H9 (cell line): Measurements from ENCODE around the gene DGUOK. TPM values are rescaled to one million over a fixed set of nuclear protein-coding genes. Genes with fewer than 3 reads are reported as not detected.

Source experiments
- DNase-seq: peaks from one replicate; pipeline ENCODE4 v3.0.0-alpha.2; 2017
- H2AFZ ChIP-seq: one replicate; pipeline ENCODE4 v1.6.1; 2013; ENCODE audit warnings: mild to moderate bottlenecking, low read length, control low read depth, moderate library complexity
- H2AK5ac ChIP-seq: 2 replicates; pipeline ENCODE4 v1.6.1; 2013; ENCODE audit warnings: low read length, control low read depth, mixed read lengths; ENCODE audit not compliant: insufficient read length
- H2BK120ac ChIP-seq: one replicate; pipeline ENCODE4 v1.6.1; 2013; ENCODE audit warnings: low read depth, mild to moderate bottlenecking, low read length, control low read depth, inconsistent platforms; ENCODE audit not compliant: poor library complexity, severe bottlenecking
- H2BK12ac ChIP-seq: 2 replicates; pipeline ENCODE4 v1.6.1; 2013; ENCODE audit warnings: low read length, control low read depth, mixed read lengths, low read depth; ENCODE audit not compliant: insufficient read length
- H2BK15ac ChIP-seq: 2 replicates; pipeline ENCODE4 v1.6.1; 2013; ENCODE audit warnings: low read depth, low read length, control low read depth
- H2BK20ac ChIP-seq: one replicate; pipeline ENCODE4 v1.6.1; 2013; ENCODE audit warnings: low read depth, mild to moderate bottlenecking, low read length, control low read depth, inconsistent platforms; ENCODE audit not compliant: poor library complexity, severe bottlenecking
- H2BK5ac ChIP-seq: 2 replicates; pipeline ENCODE4 v1.6.1; 2013; ENCODE audit warnings: low read length, control low read depth, mixed read lengths; ENCODE audit not compliant: insufficient read length
- H3K14ac ChIP-seq: 2 replicates; pipeline ENCODE4 v1.6.1; 2013; ENCODE audit warnings: low read length, control low read depth; ENCODE audit not compliant: insufficient read depth
- H3K18ac ChIP-seq: 2 replicates; pipeline ENCODE4 v1.6.1; 2013; ENCODE audit warnings: low read depth, mild to moderate bottlenecking, mixed read lengths, low read length, control low read depth; ENCODE audit not compliant: insufficient read length
- H3K23ac ChIP-seq: 2 replicates; pipeline ENCODE4 v1.6.1; 2013; ENCODE audit warnings: low read length, control low read depth, mixed read lengths, low read depth; ENCODE audit not compliant: insufficient read length
- H3K23me2 ChIP-seq: 2 replicates; pipeline ENCODE4 v1.6.1; 2013; ENCODE audit warnings: low read depth, mild to moderate bottlenecking, mixed read lengths, low read length, control low read depth; ENCODE audit not compliant: insufficient read length, poor library complexity, severe bottlenecking
- H3K27ac ChIP-seq: 2 replicates; pipeline ENCODE4 v1.5.1; 2013; ENCODE audit warnings: low read length, control low read depth, mixed read lengths, low read depth; ENCODE audit not compliant: insufficient read length
- H3K27me3 ChIP-seq: 2 replicates; pipeline ENCODE4 v1.6.1; 2013; ENCODE audit warnings: low read length, control low read depth, inconsistent platforms; ENCODE audit not compliant: insufficient read depth
- H3K4ac ChIP-seq: 2 replicates; pipeline ENCODE4 v1.6.1; 2013; ENCODE audit warnings: low read depth, mild to moderate bottlenecking, control low read depth, inconsistent platforms, low read length, moderate library complexity
- H3K4me1 ChIP-seq: 2 replicates; pipeline ENCODE4 v1.6.1; 2013; ENCODE audit warnings: low read length, control low read depth, inconsistent platforms; ENCODE audit not compliant: insufficient read depth
- H3K4me2 ChIP-seq: 2 replicates; pipeline ENCODE4 v1.6.1; 2013; ENCODE audit warnings: low read length, control low read depth, mixed read lengths; ENCODE audit not compliant: insufficient read length, insufficient read depth
- H3K56ac ChIP-seq: 2 replicates; pipeline ENCODE4 v1.6.1; 2013; ENCODE audit warnings: low read depth, mild to moderate bottlenecking, mixed read lengths, low read length, control low read depth; ENCODE audit not compliant: insufficient read length
- H3K79me1 ChIP-seq: 2 replicates; pipeline ENCODE4 v1.6.1; 2013; ENCODE audit warnings: low read depth, mild to moderate bottlenecking, moderate library complexity, low read length, control low read depth, inconsistent platforms; ENCODE audit not compliant: insufficient read depth, poor library complexity, severe bottlenecking
- H3K79me2 ChIP-seq: 2 replicates; pipeline ENCODE4 v1.6.1; 2013; ENCODE audit warnings: low read length, control low read depth, inconsistent platforms; ENCODE audit not compliant: insufficient read depth
- H3K9ac ChIP-seq: 2 replicates; pipeline ENCODE4 v1.6.1; 2013; ENCODE audit warnings: low read length, control low read depth, mixed read lengths; ENCODE audit not compliant: insufficient read length; ENCODE audit errors: extremely low read depth
- H3K9me3 ChIP-seq: one replicate; pipeline ENCODE4 v1.6.1; 2013; ENCODE audit warnings: low read depth, low read length, inconsistent platforms; ENCODE audit not compliant: control insufficient read depth
- H3T11ph ChIP-seq: one replicate; pipeline ENCODE4 v1.6.1; 2013; ENCODE audit warnings: mild to moderate bottlenecking, low read length, control low read depth, inconsistent platforms
- H4K20me1 ChIP-seq: one replicate; pipeline ENCODE4 v1.6.1; 2013; ENCODE audit not compliant: control insufficient read depth, insufficient read length, insufficient read depth
- H4K5ac ChIP-seq: 2 replicates; pipeline ENCODE4 v1.6.1; 2013; ENCODE audit warnings: low read depth, mild to moderate bottlenecking, mixed read lengths, low read length, control low read depth; ENCODE audit not compliant: insufficient read length
- H4K8ac ChIP-seq: replicated peaks from 2 replicates; pipeline ENCODE4 v1.6.1; 2013; ENCODE audit warnings: low read length, control low read depth, mixed read lengths, low read depth; ENCODE audit not compliant: insufficient read length
- H4K91ac ChIP-seq: 2 replicates; pipeline ENCODE4 v1.6.1; 2013; ENCODE audit warnings: low read depth, mild to moderate bottlenecking, moderate library complexity, mixed read lengths, low read length, control low read depth; ENCODE audit not compliant: insufficient read length
- H3K27ac Mint-ChIP-seq, 3 experiments: 2 replicates in 2 of 3; 3 replicates in 1 of 3; pipeline ENCODE4 v1.8.0; 2020 to 2021; ENCODE audit warnings: mixed read lengths in 3 of 3, mild to moderate bottlenecking in 1 of 3, moderate library complexity in 1 of 3
- H3K27me3 Mint-ChIP-seq: 2 replicates; pipeline ENCODE4 v1.8.0; 2021; ENCODE audit warnings: low read depth, mild to moderate bottlenecking, moderate library complexity, mixed read lengths
- H3K36me3 Mint-ChIP-seq, 3 experiments: 2 replicates in 2 of 3; 3 replicates in 1 of 3; pipeline ENCODE4 v1.8.0; 2020 to 2021; ENCODE audit warnings: low read depth in 3 of 3, mixed read lengths in 3 of 3; ENCODE audit not compliant: insufficient read depth in 1 of 3
- H3K4me1 Mint-ChIP-seq, 2 experiments: 2 replicates each; pipeline ENCODE4 v1.8.0; 2020; ENCODE audit warnings: mixed read lengths in 2 of 2
- H3K4me3 Mint-ChIP-seq, 2 experiments: 2 replicates in 1 of 2; 3 replicates in 1 of 2; pipeline ENCODE4 v1.8.0; 2020 to 2021; ENCODE audit warnings: mild to moderate bottlenecking in 2 of 2, mixed read lengths in 2 of 2, moderate library complexity in 1 of 2
- H3K9me3 Mint-ChIP-seq, 2 experiments: 2 replicates in 1 of 2; 3 replicates in 1 of 2; pipeline ENCODE4 v1.8.0; 2020; ENCODE audit warnings: mild to moderate bottlenecking in 2 of 2, mixed read lengths in 2 of 2, moderate library complexity in 1 of 2
- CTCF ChIP-seq: fragments of 200-600 bp; sonication (generic); conservative IDR thresholded peaks from 3 replicates; pipeline ENCODE4 v1.8.0; 2021; ENCODE audit warnings: antibody characterized with exemption, mild to moderate bottlenecking
- WGBS: extraction: QIAGEN DNeasy Blood & Tissue Kit; methylation state at CpG from one replicate; pipeline ENCODE4 v1.1.7; 2013; ENCODE audit warnings: missing lambda C conversion rate, low lambda C conversion rate, mixed read lengths; ENCODE audit not compliant: insufficient read length; ENCODE audit errors: extremely low coverage; 5-methylcytosine and 5-hydroxymethylcytosine counted together
- total RNA-seq: library from RNA; stranded (reverse); gene quantifications from 2 replicates; pipeline ENCODE4 v1.2.1, GENCODE V29; 2021

The DGUOK gene
- total RNA-seq, 1 experiment from 2014 or later = 98.5 TPM

DNA sequence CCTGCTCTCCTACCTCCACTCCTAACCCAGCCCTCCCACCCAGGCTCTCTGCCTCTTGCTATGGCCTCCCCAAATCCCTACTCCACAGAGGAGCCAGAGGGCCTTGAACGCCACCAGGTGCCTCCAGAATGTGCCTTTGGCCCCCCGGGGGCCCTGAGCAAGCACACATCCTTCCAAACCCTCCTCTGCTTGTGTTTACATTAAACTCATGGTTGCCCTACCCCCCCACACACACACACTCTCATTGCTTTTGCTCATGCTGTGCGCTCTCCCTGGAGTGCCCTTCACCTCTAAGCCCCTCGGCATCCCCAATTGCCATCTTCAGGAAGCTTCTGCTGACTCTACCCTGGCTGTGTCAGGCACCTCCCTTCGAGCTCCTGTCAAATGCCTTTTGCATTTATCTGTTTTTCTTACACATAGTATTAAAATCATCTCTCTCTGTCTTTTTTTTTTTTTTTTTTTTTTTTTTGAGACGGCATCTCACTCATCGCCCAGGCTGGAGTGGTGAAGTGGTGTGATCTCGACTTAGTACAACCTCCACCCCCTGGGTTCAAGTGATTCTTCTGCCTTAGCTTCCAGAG lies 41.8 kb downstream of the DGUOK start:
- no peak overlapping the region for H4K8ac ChIP-seq
- no peak overlapping the region; a peak in 1 of 7 replicates for H3K27ac Mint-ChIP-seq
- H2BK120ac ChIP-seq = no peak overlapping the region
- H2AFZ ChIP-seq = no peak overlapping the region
- no peak for DNase-seq
- no peak overlapping the region for H3K4me2 ChIP-seq
- no peaks in the 10 kb centered on the region for H3K9me3 Mint-ChIP-seq
- peaks cover 18% of the 10 kb centered on the region for H3K27me3 Mint-ChIP-seq
- H3K9me3 ChIP-seq = no peaks in the 10 kb centered on the region
- H3K23ac ChIP-seq = no peak overlapping the region
- H3K4me3 Mint-ChIP-seq = no peak overlapping the region
- no peaks in the 10 kb centered on the region for H4K20me1 ChIP-seq
- H3K4ac ChIP-seq = no peak overlapping the region
- no peaks in the 10 kb centered on the region; a peak in 1 of 7 replicates for H3K36me3 Mint-ChIP-seq
- no peaks in the 10 kb centered on the region for H3K79me1 ChIP-seq
- no peak overlapping the region for H2BK5ac ChIP-seq
- no peak overlapping the region for H2AK5ac ChIP-seq
- no peaks in the 10 kb centered on the region for H3K23me2 ChIP-seq
- H2BK12ac ChIP-seq = no peak overlapping the region
- H3K27me3 ChIP-seq = no peaks in the 10 kb centered on the region
- H3T11ph ChIP-seq = no peak overlapping the region
- H2BK15ac ChIP-seq = no peak overlapping the region
- no peaks in the 10 kb centered on the region for H3K79me2 ChIP-seq
- H4K5ac ChIP-seq = no peak overlapping the region
- H3K56ac ChIP-seq = no peak overlapping the region
- H3K4me1 ChIP-seq = no peaks in the 10 kb centered on the region
- TF ChIP-seq CTCF = no peak
- no peak overlapping the region for H3K18ac ChIP-seq
- no peak overlapping the region for H3K9ac ChIP-seq
- peaks cover 14 to 19% of the 10 kb centered on the region in 2 experiments for H3K4me1 Mint-ChIP-seq
- H2BK20ac ChIP-seq = no peak overlapping the region
- H4K91ac ChIP-seq = no peak overlapping the region
- no peak overlapping the region for H3K27ac ChIP-seq
- no CpG with 5 or more reads among the region's 8 CpGs for WGBS
- no peak overlapping the region for H3K14ac ChIP-seq
